PC-9 (cell line): ENCODE results near the gene REXO5.

Experiments
- CTCF ChIP-seq: fragments of 200-600 bp; sonication (generic); conservative IDR thresholded peaks from 2 replicates; pipeline ENCODE4 v1.6.1; 2017; ENCODE audit warnings: mixed run types, antibody characterized with exemption, mild to moderate bottlenecking, moderate library complexity
- EZH2 ChIP-seq: fragments of 200-600 bp; sonication (generic); IDR thresholded peaks from 2 replicates; pipeline ENCODE4 v1.8.0; 2017; ENCODE audit warnings: antibody characterized with exemption, low read depth

DNA sequence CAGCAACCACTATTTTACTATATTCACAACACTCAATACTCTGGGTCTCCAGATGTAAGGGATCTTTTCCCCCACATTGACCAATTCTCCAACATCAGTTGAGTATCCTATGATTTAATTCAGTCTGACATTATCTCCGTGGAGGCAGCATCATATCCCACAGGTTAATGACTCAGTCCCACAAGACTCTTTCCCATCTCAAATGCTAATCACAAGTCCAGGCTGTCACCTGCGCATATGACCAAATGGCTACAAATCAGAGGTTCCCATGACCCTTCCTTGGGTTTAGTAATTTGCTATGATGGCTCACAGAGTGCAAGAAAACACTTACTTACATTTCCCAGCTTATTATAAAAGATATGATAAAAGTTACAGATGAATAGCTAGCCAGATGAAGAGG is 23.9 kb upstream of the REXO5 start:
- TF ChIP-seq CTCF = no peak
- no peak for TF ChIP-seq EZH2
